Lung (tissue), 12 donors: Measurements from ENCODE around the gene KCNMB2. TPM values are rescaled to one million over a fixed set of nuclear protein-coding genes. Genes with fewer than 3 reads are reported as not detected.

Experiments used
- ATAC-seq: fragments of 200-7000 bp; cut with Tn5 transposase; one replicate; pipeline ENCODE4 v1.9.1; 2020; ENCODE audit warnings: moderate number of reproducible peaks; ENCODE audit not compliant: insufficient read depth, low FRiP score
- DNase-seq, 3 donors: peaks; one replicate each; pipeline ENCODE4 v3.0.0-alpha.2; 2013 to 2017
- H3K27ac ChIP-seq, 2 donors: one replicate each; pipeline ENCODE4 v1.5.1; 2013; ENCODE audit warnings: mild to moderate bottlenecking in 2 of 2, moderate library complexity in 2 of 2, control low read depth in 1 of 2, inconsistent platforms in 1 of 2, low read depth in 1 of 2, low read length in 1 of 2
- H3K27me3 ChIP-seq, 3 donors: one replicate each; pipeline ENCODE4 v1.5.1; 2013; ENCODE audit warnings: low read length in 2 of 3; ENCODE audit not compliant: control insufficient read depth in 3 of 3, insufficient read depth in 3 of 3
- H3K36me3 ChIP-seq, 4 donors: one replicate each; pipeline ENCODE4 v1.5.1; 2013; ENCODE audit warnings: low read length in 4 of 4, mild to moderate bottlenecking in 1 of 4, moderate library complexity in 1 of 4; ENCODE audit not compliant: control insufficient read depth in 4 of 4, insufficient read depth in 4 of 4
- H3K4me1 ChIP-seq, 5 donors: one replicate each; pipeline ENCODE4 v1.5.1; 2013; ENCODE audit warnings: low read length in 5 of 5, mild to moderate bottlenecking in 2 of 5, moderate library complexity in 1 of 5; ENCODE audit not compliant: control insufficient read depth in 5 of 5, insufficient read depth in 5 of 5
- H3K4me3 ChIP-seq: one replicate; pipeline ENCODE4 v1.5.1; 2013; ENCODE audit warnings: mild to moderate bottlenecking, control low read depth, moderate library complexity
- H3K9ac ChIP-seq, 2 donors: one replicate each; pipeline ENCODE4 v1.5.1; 2013; ENCODE audit warnings: low read length in 2 of 2, control low read depth in 1 of 2; ENCODE audit not compliant: insufficient read depth in 1 of 2
- H3K9me3 ChIP-seq, 4 donors: one replicate each; pipeline ENCODE4 v1.5.1; 2013; ENCODE audit warnings: low read length in 3 of 4, mild to moderate bottlenecking in 1 of 4, moderate library complexity in 1 of 4; ENCODE audit not compliant: control insufficient read depth in 4 of 4, insufficient read depth in 3 of 4
- WGBS, 2 donors: extraction: QIAGEN DNeasy Blood & Tissue Kit; methylation state at CpG; one replicate each; pipeline ENCODE4 v1.1.7; 2013; 5-methylcytosine and 5-hydroxymethylcytosine counted together
- polyA plus RNA-seq, 2 donors: library from polyadenylated mRNA; stranded (reverse); fragments of 200-250 nt; gene quantifications; one replicate each; pipeline ENCODE4 v1.2.1, GENCODE V29; 2013
- total RNA-seq, 2 donors: library from RNA; depleted of rRNA in 1 of 2; stranded (reverse); fragments of >200 nt in 1 of 2; gene quantifications; one replicate each; pipeline ENCODE4 v1.2.1, GENCODE V29; 2014 to 2021
- TF ChIP-seq, protein P1 (sequence below): IDR thresholded peaks from 2 replicates; pipeline ENCODE4 v1.5.1; 2012; ENCODE audit warnings: mild to moderate bottlenecking; ENCODE audit errors: control extremely low read depth, extremely low read depth
- donor health status: control.
- donor health status: control.
- donor health status: Bipolar disorder and iron deficiency.
- donor health status: healthy.
- donor health status: DM: yes; HTN: yes; CAD: no.

The KCNMB2 gene
- total and polyA plus RNA-seq, 4 donors: 0.62 to 12.2 (median 1.2) TPM

DNA sequence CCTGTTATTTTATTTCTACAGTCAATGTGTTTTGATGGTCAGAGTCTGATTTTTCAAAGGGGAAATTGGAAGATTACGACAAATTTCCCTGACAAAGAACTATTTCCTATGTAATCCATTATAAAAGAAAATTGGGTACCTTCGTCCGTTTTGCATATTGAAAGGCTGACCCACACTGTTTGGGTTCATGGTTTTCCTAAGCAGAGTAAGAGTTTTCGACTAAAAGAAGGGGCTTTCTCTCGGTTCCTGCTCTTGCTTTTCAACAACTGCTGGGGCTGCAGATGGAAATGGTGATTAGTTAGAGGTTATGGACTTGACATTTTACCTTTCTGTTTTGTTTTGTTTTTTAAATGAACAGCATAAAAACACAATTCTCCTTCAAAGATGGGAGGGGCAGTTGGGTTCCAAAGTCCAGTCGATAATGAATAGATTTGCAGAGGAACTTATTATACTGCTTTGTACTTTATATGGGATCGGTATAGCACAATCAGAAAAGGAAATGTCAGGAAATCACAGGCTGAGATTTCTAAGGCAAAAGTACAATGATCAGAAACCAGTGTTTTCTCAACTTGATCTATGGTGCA, 978 bp downstream of the KCNMB2 start:
- TF ChIP-seq, protein P1, sequence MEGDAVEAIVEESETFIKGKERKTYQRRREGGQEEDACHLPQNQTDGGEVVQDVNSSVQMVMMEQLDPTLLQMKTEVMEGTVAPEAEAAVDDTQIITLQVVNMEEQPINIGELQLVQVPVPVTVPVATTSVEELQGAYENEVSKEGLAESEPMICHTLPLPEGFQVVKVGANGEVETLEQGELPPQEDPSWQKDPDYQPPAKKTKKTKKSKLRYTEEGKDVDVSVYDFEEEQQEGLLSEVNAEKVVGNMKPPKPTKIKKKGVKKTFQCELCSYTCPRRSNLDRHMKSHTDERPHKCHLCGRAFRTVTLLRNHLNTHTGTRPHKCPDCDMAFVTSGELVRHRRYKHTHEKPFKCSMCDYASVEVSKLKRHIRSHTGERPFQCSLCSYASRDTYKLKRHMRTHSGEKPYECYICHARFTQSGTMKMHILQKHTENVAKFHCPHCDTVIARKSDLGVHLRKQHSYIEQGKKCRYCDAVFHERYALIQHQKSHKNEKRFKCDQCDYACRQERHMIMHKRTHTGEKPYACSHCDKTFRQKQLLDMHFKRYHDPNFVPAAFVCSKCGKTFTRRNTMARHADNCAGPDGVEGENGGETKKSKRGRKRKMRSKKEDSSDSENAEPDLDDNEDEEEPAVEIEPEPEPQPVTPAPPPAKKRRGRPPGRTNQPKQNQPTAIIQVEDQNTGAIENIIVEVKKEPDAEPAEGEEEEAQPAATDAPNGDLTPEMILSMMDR: no peak
- H3K27ac ChIP-seq: peak overlapping the region in 1 of 2 donors; percentile 48
- H3K4me1 ChIP-seq: peaks cover 0 to 28% (median 0%) of the 10 kb centered on the region in 5 donors
- H3K27me3 ChIP-seq: no peaks in the 10 kb centered on the region
- WGBS, 2 donors: 39 to 43% methylated on average over 7 of the region's 7 CpGs
- H3K4me3 ChIP-seq: no peak overlapping the region
- no peak for ATAC-seq
- no peaks in the 10 kb centered on the region for H3K9me3 ChIP-seq
- DNase-seq: peak in 2 of 3 donors; percentile 45 to 65
- H3K36me3 ChIP-seq: no peaks in the 10 kb centered on the region
- peak overlapping the region in 1 of 2 donors; percentile 92 for H3K9ac ChIP-seq

DNA sequence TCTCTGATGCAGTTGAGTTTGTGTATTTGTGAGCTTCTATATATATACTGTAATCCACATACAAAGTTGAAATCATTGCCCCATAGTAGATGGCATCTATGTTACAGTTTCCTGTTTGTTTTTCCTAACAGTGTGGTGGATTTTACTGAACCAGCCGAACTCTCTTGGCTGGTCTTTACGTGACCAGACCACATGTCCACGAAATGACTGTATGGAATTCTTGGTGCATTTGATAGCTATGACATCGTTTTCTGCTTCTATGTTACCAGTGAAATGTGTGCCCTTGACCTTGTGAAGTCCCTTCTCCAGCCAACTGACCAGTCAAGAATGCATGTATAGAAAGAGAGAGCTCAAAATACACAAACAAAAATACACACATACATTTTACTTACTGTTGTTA, 1.8 kb downstream of the KCNMB2 start:
- Histone ChIP-seq H3K9me3 (no peaks in the 10 kb centered on the region), H3K36me3 (no peaks in the 10 kb centered on the region), H3K4me1 (peaks cover 0 to 28% (median 0%) of the 10 kb centered on the region in 5 donors), H3K9ac (peak overlapping the region in 1 of 2 donors; percentile 92), H3K27ac (no peak overlapping the region), H3K27me3 (no peaks in the 10 kb centered on the region), H3K4me3 (no peak overlapping the region)
- TF ChIP-seq, protein P1: no peak
- ATAC-seq (no peak), DNase-seq (peak; percentile 31 to 75 (median 69))
- WGBS, 2 donors: 63 to 81% methylated on average over 4 of the region's 4 CpGs

DNA sequence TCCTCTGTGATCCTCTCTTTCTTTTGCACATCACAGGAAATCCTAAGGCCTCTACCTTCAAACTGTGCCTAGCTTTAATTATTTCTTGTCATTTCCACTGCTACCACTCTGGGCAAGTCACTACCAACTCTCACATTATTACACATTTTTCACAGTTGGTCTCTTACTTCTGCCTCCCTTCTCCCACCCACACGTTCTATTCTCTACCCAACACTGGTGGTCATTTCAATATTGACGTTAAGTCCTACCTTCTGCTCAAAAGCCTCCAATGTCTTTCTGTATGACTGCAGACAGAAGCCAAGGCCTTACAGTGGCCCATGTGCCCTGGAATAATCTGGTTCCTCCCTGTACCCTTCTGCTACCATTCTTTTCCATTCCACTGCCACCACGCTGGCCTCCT, 3.9 kb downstream of the KCNMB2 start:
- ATAC-seq: no peak
- TF ChIP-seq, protein P1: no peak

DNA sequence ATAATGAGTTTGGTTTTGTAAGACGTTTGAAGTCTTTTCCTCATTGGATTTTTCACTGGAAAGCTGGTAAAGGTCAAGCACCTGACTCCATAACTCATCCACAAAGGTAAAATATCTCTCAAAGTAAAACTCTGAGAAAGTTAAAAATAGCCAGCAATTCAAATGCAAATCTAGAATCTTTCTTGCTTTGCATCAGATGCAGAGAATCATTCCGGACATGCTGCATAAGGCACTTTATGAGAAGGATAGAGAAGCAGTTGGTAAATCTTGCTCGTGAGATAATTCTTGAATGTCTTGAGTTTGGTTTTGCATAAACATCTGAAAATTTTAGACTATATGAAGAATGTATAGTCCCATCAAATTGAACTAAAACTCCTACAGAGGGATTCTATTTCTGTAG, 9.1 kb downstream of the KCNMB2 start:
- H3K36me3 ChIP-seq: no peaks in the 10 kb centered on the region
- no peaks in the 10 kb centered on the region for H3K9me3 ChIP-seq
- TF ChIP-seq, protein P1: no peak
- no peak for ATAC-seq
- H3K4me1 ChIP-seq: peaks cover 0 to 3% (median 0%) of the 10 kb centered on the region in 5 donors
- no peak for DNase-seq
- H3K4me3 ChIP-seq: no peak overlapping the region
- H3K27ac ChIP-seq: no peak overlapping the region
- H3K27me3 ChIP-seq: no peaks in the 10 kb centered on the region
- 71 to 81% methylated on average over 3 of the region's 3 CpGs for WGBS, 2 donors
- H3K9ac ChIP-seq: no peak overlapping the region

More for the DNA sequence above, 3.9 kb downstream of the KCNMB2 start:
- H3K27ac ChIP-seq: no peak overlapping the region
- H3K9me3 ChIP-seq: no peaks in the 10 kb centered on the region
- no peaks in the 10 kb centered on the region for H3K36me3 ChIP-seq
- no peak overlapping the region for H3K9ac ChIP-seq
- no peak overlapping the region for H3K4me3 ChIP-seq
- 91 to 93% methylated on average over 3 of the region's 3 CpGs for WGBS, 2 donors
- no peaks in the 10 kb centered on the region for H3K27me3 ChIP-seq
- H3K4me1 ChIP-seq: peaks cover 0 to 27% (median 3%) of the 10 kb centered on the region in 5 donors
- no peak for DNase-seq
